Stomach (tissue), 4 donors: ENCODE results near the gene ZNF503.

Source experiments
- CTCF ChIP-seq, 7 experiments: fragments of 450-650 bp in 4 of 7; fragments of 200-600 bp in 3 of 7; sonication (generic) in 3 of 7; IDR thresholded peaks; one replicate each; pipeline ENCODE4 v1.5.1; 2016 to 2019; ENCODE audit warnings: antibody characterized with exemption in 7 of 7, control low read depth in 2 of 7, mild to moderate bottlenecking in 1 of 7
- POLR2A ChIP-seq, 4 donors: fragments of 450-650 bp; IDR thresholded peaks; one replicate each; pipeline ENCODE4 v1.6.1; 2016; ENCODE audit warnings: antibody characterized with exemption in 4 of 4, control low read depth in 2 of 4, mild to moderate bottlenecking in 1 of 4, moderate library complexity in 1 of 4
- POLR2AphosphoS5 ChIP-seq, 3 donors: sonication (generic); formaldehyde crosslinking; IDR thresholded peaks; one replicate each; pipeline ENCODE4 v1.6.1; 2016; ENCODE audit warnings: antibody characterized with exemption in 3 of 3

- TF ChIP-seq CTCF (IDR thresholded peaks at IDR 0.05) (no peak), POLR2A (IDR thresholded peaks at IDR 0.05) (no peak), POLR2AphosphoS5 (IDR thresholded peaks at IDR 0.05) (no peak)
These were observed 38.1 kb downstream of the ZNF503 start for GRCh38 chr10:75363431-75363830.
